NCI-H460 (cell line): ENCODE data around the gene TECTB. TPM values are rescaled to one million over a fixed set of nuclear protein-coding genes. Genes with fewer than 3 reads are reported as not detected.

Experiments
- DNase-seq: peaks from one replicate; pipeline ENCODE4 v3.0.0-alpha.2; 2016; ENCODE audit warnings: low read depth; ENCODE audit errors: extremely low read depth
- total RNA-seq: library from RNA; depleted of rRNA; stranded (reverse); fragments of >200 nt; shearing (Covaris generic); gene quantifications from 2 replicates; pipeline ENCODE4 v1.2.3, GENCODE V29; 2014

The TECTB gene
- total RNA-seq, 1 experiment from 2014 or later, result not detected

GRCh38 chr10:112271982-112272381 lies 11.2 kb upstream of the TECTB start:
- no peak for DNase-seq

GRCh38 chr10:112274831-112275230 lies 8.4 kb upstream of the TECTB start:
- DNase-seq, result no peak

- DNase-seq, result no peak
Observed at GRCh38 chr10:112275512-112276245, 7.5 kb upstream of the TECTB start.

GRCh38 chr10:112278871-112279270 lies 4.3 kb upstream of the TECTB start:
- no peak for DNase-seq

GRCh38 chr10:112279433-112279832 lies 3.8 kb upstream of the TECTB start:
- DNase-seq, result no peak

GRCh38 chr10:112280205-112280921 lies 2.8 kb upstream of the TECTB start:
- DNase-seq, result no peak

GRCh38 chr10:112282086-112282485 lies 1.1 kb upstream of the TECTB start:
- DNase-seq, result no peak

- no peak for DNase-seq
Observed at GRCh38 chr10:112286837-112287818, 3.9 kb downstream of the TECTB start.

GRCh38 chr10:112287844-112288243 lies 4.6 kb downstream of the TECTB start:
- no peak for DNase-seq

- DNase-seq, result no peak
Observed at GRCh38 chr10:112288486-112288885, 5.3 kb downstream of the TECTB start.

- DNase-seq, result no peak
Observed at GRCh38 chr10:112289373-112290053, 6.3 kb downstream of the TECTB start.

- no peak for DNase-seq
Observed at GRCh38 chr10:112290054-112290373, 6.8 kb downstream of the TECTB start.

GRCh38 chr10:112294169-112294568 lies 11.0 kb downstream of the TECTB start:
- DNase-seq, result no peak

GRCh38 chr10:112295853-112296830 lies 12.9 kb downstream of the TECTB start:
- DNase-seq, result no peak

GRCh38 chr10:112296908-112297331 lies 13.7 kb downstream of the TECTB start:
- no peak for DNase-seq

GRCh38 chr10:112298581-112298980 lies 15.4 kb downstream of the TECTB start:
- DNase-seq, result no peak

- no peak for DNase-seq
Observed at GRCh38 chr10:112299456-112299855, 16.3 kb downstream of the TECTB start.

GRCh38 chr10:112302335-112302734 lies 19.1 kb downstream of the TECTB start:
- DNase-seq, result no peak

GRCh38 chr10:112303528-112303927 lies 20.3 kb downstream of the TECTB start:
- no peak for DNase-seq
